Mesendoderm (in vitro differentiated cells): Measurements from ENCODE around the gene CCR5AS.
"Not testable (repeated sequence)": the region's sequence is repeated elsewhere in the genome, so short reads cannot be mapped to it uniquely, and the experiment has no call there.

Experiments
- DNase-seq: peaks from one replicate; pipeline ENCODE4 v3.0.0; 2013
- H2AK5ac ChIP-seq: 2 replicates; pipeline ENCODE4 v1.6.1; 2013; ENCODE audit warnings: low read length, inconsistent platforms
- H2BK120ac ChIP-seq: 2 replicates; pipeline ENCODE4 v1.6.1; 2013; ENCODE audit warnings: low read depth, mild to moderate bottlenecking, low read length, moderate library complexity, mixed read lengths
- H2BK15ac ChIP-seq: replicated peaks from 2 replicates; pipeline ENCODE4 v1.6.1; 2013; ENCODE audit warnings: low read depth, mild to moderate bottlenecking, moderate library complexity
- H2BK5ac ChIP-seq: 2 replicates; pipeline ENCODE4 v1.6.1; 2013; ENCODE audit warnings: low read length, inconsistent platforms
- H3K18ac ChIP-seq: 2 replicates; pipeline ENCODE4 v1.6.1; 2013; ENCODE audit warnings: mild to moderate bottlenecking, low read length, mixed read lengths
- H3K23ac ChIP-seq: one replicate; pipeline ENCODE4 v1.6.1; 2013; ENCODE audit warnings: low read length
- H3K27ac ChIP-seq: 2 replicates; pipeline ENCODE4 v1.5.1; 2013; ENCODE audit warnings: low read depth, mild to moderate bottlenecking, inconsistent platforms, low read length, moderate library complexity
- H3K27me3 ChIP-seq: 2 replicates; pipeline ENCODE4 v1.6.1; 2013; ENCODE audit warnings: low read length, control low read depth, mild to moderate bottlenecking, inconsistent platforms; ENCODE audit not compliant: insufficient read depth, poor library complexity
- H3K36me3 ChIP-seq: 2 replicates; pipeline ENCODE4 v1.6.1; 2013; ENCODE audit warnings: low read length, inconsistent platforms; ENCODE audit not compliant: control insufficient read depth, insufficient read depth
- H3K4ac ChIP-seq: one replicate; pipeline ENCODE4 v1.6.1; 2013; ENCODE audit warnings: low read depth, mild to moderate bottlenecking, low read length, moderate library complexity
- H3K4me1 ChIP-seq: 2 replicates; pipeline ENCODE4 v1.6.1; 2013; ENCODE audit warnings: low read depth, low read length, inconsistent platforms; ENCODE audit not compliant: control insufficient read depth
- H3K4me2 ChIP-seq: 2 replicates; pipeline ENCODE4 v1.6.1; 2013; ENCODE audit warnings: low read length
- H3K4me3 ChIP-seq: 2 replicates; pipeline ENCODE4 v1.5.1; 2013; ENCODE audit warnings: mild to moderate bottlenecking, low read length
- H3K56ac ChIP-seq: one replicate; pipeline ENCODE4 v1.6.1; 2013; ENCODE audit warnings: low read length
- H3K79me1 ChIP-seq: 2 replicates; pipeline ENCODE4 v1.6.1; 2013; ENCODE audit warnings: low read length, inconsistent platforms
- H3K79me2 ChIP-seq: 2 replicates; pipeline ENCODE4 v1.6.1; 2013; ENCODE audit warnings: mild to moderate bottlenecking, low read length; ENCODE audit not compliant: control insufficient read depth, insufficient read depth
- H3K9ac ChIP-seq: 2 replicates; pipeline ENCODE4 v1.6.1; 2013; ENCODE audit warnings: low read length, inconsistent platforms
- H4K5ac ChIP-seq: one replicate; pipeline ENCODE4 v1.6.1; 2013; ENCODE audit warnings: low read length
- H4K8ac ChIP-seq: one replicate; pipeline ENCODE4 v1.6.1; 2013; ENCODE audit warnings: low read depth, mild to moderate bottlenecking, control low read depth, low read length, moderate library complexity
- WGBS: extraction: QIAGEN DNeasy Blood & Tissue Kit; methylation state at CpG from one replicate; pipeline ENCODE4 v1.1.7; 2013; ENCODE audit warnings: low lambda C conversion rate, missing lambda C conversion rate; ENCODE audit not compliant: insufficient coverage; ENCODE audit errors: extremely low coverage; 5-methylcytosine and 5-hydroxymethylcytosine counted together

Gene CCR5AS

DNA sequence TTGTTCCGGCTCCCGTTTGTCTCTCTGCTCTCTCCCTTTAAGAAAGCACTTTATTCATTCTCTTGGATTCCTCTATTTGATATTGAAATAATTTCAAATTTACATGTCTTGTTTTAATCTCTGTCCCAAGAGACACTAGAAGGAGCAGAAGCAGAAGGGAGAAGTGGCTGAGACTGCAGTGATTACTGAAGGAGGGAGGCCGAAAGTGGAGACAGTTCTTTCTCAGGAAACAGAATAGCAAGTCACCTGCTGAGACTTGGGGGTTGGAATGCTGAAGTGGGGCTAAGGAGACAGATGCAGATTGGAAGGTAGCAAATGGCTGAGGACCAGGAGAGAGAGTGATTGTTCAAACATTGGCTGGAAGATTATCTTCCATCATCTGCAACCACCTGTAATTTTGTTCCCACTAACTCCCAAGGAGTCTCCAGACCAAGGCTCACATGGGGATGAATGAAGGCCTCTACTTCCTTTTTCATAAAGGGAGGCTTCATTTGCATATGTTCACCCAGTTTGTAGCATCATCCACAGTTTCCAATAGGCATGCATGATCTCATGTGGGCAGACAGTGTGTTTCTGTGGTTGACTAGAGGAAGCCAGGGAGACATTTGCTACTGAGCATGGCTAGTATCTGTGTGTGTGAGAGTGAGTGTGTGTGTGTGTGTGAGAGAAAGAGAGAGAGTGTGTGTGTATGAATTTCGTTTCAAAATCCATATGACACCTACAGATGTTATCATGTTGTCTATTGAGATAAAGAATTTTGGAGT lies 33.8 kb upstream of the CCR5AS start:
- no peak overlapping the region for H3K4me2 ChIP-seq
- no peak overlapping the region for H3K18ac ChIP-seq
- H2BK5ac ChIP-seq = no peak overlapping the region
- H4K8ac ChIP-seq = no peak overlapping the region
- H2BK120ac ChIP-seq = no peak overlapping the region
- no peak overlapping the region for H2BK15ac ChIP-seq
- no peaks in the 10 kb centered on the region for H3K27me3 ChIP-seq
- no peak overlapping the region for H3K56ac ChIP-seq
- WGBS = no CpG with 5 or more reads among the region's 4 CpGs
- no peaks in the 10 kb centered on the region for H3K4me1 ChIP-seq
- H3K9ac ChIP-seq = no peak overlapping the region
- H3K4ac ChIP-seq = no peak overlapping the region
- no peak overlapping the region for H2AK5ac ChIP-seq
- no peak overlapping the region for H3K27ac ChIP-seq
- peak; percentile 24 for DNase-seq
- no peak overlapping the region for H4K5ac ChIP-seq
- H3K36me3 ChIP-seq = no peaks in the 10 kb centered on the region
- no peaks in the 10 kb centered on the region for H3K79me2 ChIP-seq
- H3K4me3 ChIP-seq = no peak overlapping the region
- no peaks in the 10 kb centered on the region for H3K79me1 ChIP-seq
- no peak overlapping the region for H3K23ac ChIP-seq

DNA sequence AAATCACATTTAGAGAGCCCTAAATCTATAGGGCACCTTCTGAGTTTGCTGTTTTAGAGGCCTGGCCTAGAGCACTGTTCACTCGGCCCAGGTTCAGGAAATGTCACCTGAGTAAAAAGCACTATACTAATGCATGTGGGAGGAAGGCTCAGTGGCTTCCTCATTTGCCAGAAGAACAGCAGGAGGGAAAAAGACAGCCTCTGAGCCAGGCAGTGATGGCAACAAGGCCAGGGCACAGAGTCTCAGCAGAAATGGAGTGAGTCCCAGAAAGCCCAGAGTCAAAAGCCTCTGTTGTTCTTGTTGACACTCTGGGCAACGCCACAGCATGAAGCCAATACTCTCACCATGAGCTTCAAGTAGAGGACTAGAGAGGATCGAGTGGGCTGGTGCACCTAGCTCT lies 32.0 kb upstream of the CCR5AS start:
- no peak overlapping the region for H2BK15ac ChIP-seq
- no peak overlapping the region for H3K56ac ChIP-seq
- H3K4me1 ChIP-seq = no peaks in the 10 kb centered on the region
- no peak overlapping the region for H3K27ac ChIP-seq
- H3K27me3 ChIP-seq = no peaks in the 10 kb centered on the region
- no peak overlapping the region for H3K4ac ChIP-seq
- no peaks in the 10 kb centered on the region for H3K79me2 ChIP-seq
- no peak overlapping the region for H2BK120ac ChIP-seq
- H3K4me3 ChIP-seq = no peak overlapping the region
- DNase-seq = no peak
- H3K18ac ChIP-seq = no peak overlapping the region
- no peak overlapping the region for H3K9ac ChIP-seq
- H4K8ac ChIP-seq = no peak overlapping the region
- H2BK5ac ChIP-seq = no peak overlapping the region
- no peak overlapping the region for H3K23ac ChIP-seq
- H3K4me2 ChIP-seq = no peak overlapping the region
- no CpG with 5 or more reads among the region's 3 CpGs for WGBS
- H4K5ac ChIP-seq = no peak overlapping the region
- no peaks in the 10 kb centered on the region for H3K79me1 ChIP-seq
- no peak overlapping the region for H2AK5ac ChIP-seq
- no peaks in the 10 kb centered on the region for H3K36me3 ChIP-seq

DNA sequence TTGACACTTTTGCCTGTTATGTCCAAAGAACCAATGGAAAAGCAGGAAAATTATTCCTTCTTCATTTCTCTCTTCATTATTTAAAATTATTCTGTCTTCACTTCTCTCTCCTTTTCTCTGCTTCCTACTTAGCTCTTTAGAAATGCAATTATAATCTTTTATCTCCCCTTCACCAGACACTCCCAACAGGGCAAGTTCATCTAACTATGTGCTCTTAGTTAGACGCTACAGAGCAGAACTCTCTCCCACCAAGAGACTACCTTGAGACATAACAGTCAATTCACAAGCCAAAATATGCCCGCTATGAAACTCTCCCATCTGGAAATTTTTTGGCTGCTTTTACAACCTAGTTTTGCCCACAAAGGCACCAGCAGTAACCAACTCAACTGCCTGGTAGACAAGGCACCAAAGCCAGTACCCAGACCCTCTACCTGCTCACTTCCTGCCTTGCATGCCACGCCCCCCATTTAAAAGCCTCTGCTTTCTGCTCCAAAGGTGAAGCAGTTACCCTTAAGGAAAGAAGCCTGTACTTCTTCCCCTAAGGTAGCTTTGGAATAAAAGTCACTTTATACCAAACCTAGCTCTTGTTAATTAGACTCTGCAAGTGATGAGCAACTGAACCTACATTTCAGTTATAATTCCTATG lies 28.3 kb upstream of the CCR5AS start:
- Histone ChIP-seq H3K4me1 (no peaks in the 10 kb centered on the region), H3K4me2 (no peak overlapping the region), H3K79me1 (no peaks in the 10 kb centered on the region), H2BK5ac (no peak overlapping the region), H2BK120ac (no peak overlapping the region), H3K4me3 (no peak overlapping the region), H2BK15ac (no peak overlapping the region), H3K79me2 (no peaks in the 10 kb centered on the region), H2AK5ac (no peak overlapping the region), H3K23ac (no peak overlapping the region), H3K36me3 (no peaks in the 10 kb centered on the region), H3K27me3 (no peaks in the 10 kb centered on the region), H4K8ac (no peak overlapping the region), H3K56ac (no peak overlapping the region), H4K5ac (no peak overlapping the region), H3K4ac (no peak overlapping the region), H3K27ac (no peak overlapping the region), H3K9ac (no peak overlapping the region), H3K18ac (no peak overlapping the region)
- DNase-seq = no peak
- WGBS = no CpG with 5 or more reads among the region's 3 CpGs

DNA sequence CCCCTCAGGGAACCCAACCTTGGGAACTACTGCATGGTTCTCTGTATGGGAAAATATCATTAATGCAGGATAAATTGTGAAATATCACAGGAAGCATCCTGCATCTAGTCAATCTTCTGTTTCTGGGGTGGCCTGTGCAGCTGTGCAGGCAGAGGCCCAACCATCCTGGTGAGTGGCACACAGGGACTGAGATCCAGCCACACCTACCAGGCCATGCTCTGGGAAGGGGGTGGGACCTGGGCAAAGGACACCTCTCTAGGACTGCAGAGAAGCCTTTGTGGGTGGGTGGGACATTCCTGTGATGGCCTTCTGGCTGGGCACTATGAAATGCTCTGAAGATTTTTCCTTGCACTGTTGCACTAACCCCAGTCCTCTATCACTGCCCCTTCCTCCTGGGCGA lies 27.0 kb upstream of the CCR5AS start:
- Histone ChIP-seq H2BK15ac (no peak overlapping the region), H4K8ac (no peak overlapping the region), H3K27ac (no peak overlapping the region), H3K4me1 (no peaks in the 10 kb centered on the region), H3K79me1 (no peaks in the 10 kb centered on the region), H4K5ac (no peak overlapping the region), H3K18ac (no peak overlapping the region), H3K56ac (no peak overlapping the region), H3K27me3 (no peaks in the 10 kb centered on the region), H2AK5ac (no peak overlapping the region), H3K4me2 (no peak overlapping the region), H2BK120ac (no peak overlapping the region), H3K79me2 (no peaks in the 10 kb centered on the region), H3K4me3 (no peak overlapping the region), H3K23ac (no peak overlapping the region), H3K4ac (no peak overlapping the region), H3K9ac (no peak overlapping the region), H3K36me3 (no peaks in the 10 kb centered on the region), H2BK5ac (no peak overlapping the region)
- no CpG with 5 or more reads among the region's 1 CpG for WGBS
- DNase-seq = no peak

DNA sequence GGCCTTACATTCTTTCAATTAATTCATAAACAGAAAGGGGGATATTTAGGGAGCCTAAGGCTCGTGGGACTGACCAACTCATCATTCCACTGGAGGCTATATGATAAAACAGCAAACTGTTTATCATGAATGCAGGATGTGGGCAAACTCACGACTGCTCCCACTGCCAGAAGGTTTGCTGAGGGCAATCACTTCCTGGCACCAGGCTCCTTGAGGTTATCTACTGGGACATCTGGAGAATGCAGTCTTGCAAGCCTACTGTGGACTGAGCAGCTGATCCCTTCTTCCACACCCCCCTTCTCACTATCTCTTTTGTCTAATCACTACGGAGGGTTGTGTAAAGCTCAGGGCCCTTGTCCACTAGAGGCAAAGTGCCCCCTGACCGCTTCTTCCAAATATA lies 26.3 kb upstream of the CCR5AS start:
- H3K4me2 ChIP-seq, H3K27ac ChIP-seq, DNase-seq, H3K36me3 ChIP-seq, H3K4me1 ChIP-seq, H3K4ac ChIP-seq, H3K56ac ChIP-seq, H2BK5ac ChIP-seq, H2AK5ac ChIP-seq, H3K79me2 ChIP-seq, H3K23ac ChIP-seq, H3K18ac ChIP-seq, H2BK15ac ChIP-seq, H4K8ac ChIP-seq, H3K79me1 ChIP-seq, H4K5ac ChIP-seq, H3K27me3 ChIP-seq, H2BK120ac ChIP-seq, H3K4me3 ChIP-seq, H3K9ac ChIP-seq: not testable (repeated sequence)
- WGBS = no CpG with 5 or more reads among the region's 4 CpGs
